Spleen (tissue), 11 donors: Measurements from ENCODE around the gene SLC2A2. TPM values are rescaled to one million over a fixed set of nuclear protein-coding genes. Genes with fewer than 3 reads are reported as not detected.

Experiments
- DNase-seq: peaks from one replicate; pipeline ENCODE4 v3.0.0-alpha.2; 2020
- H3K27ac ChIP-seq, 8 donors: fragments of 200-600 bp; sonication (generic) in 7 of 8; 1 replicate in 4 of 8; 2 replicates in 4 of 8; pipeline versions ENCODE4 v1.5.0 to v1.8.0; 2016 to 2021; ENCODE audit warnings: inconsistent platforms in 4 of 8, mild to moderate bottlenecking in 4 of 8, moderate library complexity in 1 of 8
- H3K27me3 ChIP-seq, 7 donors: fragments of 200-600 bp; sonication (generic) in 6 of 7; replicated peaks in 1 of 7; 1 replicate in 4 of 7; 2 replicates in 3 of 7; pipeline versions ENCODE4 v1.5.0 to v1.8.0; 2016 to 2021; ENCODE audit warnings: inconsistent platforms in 3 of 7, mild to moderate bottlenecking in 1 of 7
- H3K36me3 ChIP-seq, 6 donors: fragments of 200-600 bp; sonication (generic) in 5 of 6; 1 replicate in 4 of 6; 2 replicates in 2 of 6; pipeline versions ENCODE4 v1.5.0 to v1.8.0; 2016 to 2021; ENCODE audit warnings: inconsistent platforms in 2 of 6
- H3K4me1 ChIP-seq, 6 donors: fragments of 200-600 bp; sonication (generic) in 5 of 6; 1 replicate in 3 of 6; 2 replicates in 3 of 6; pipeline versions ENCODE4 v1.5.0 to v1.8.0; 2016 to 2021; ENCODE audit warnings: inconsistent platforms in 3 of 6
- H3K4me3 ChIP-seq, 8 donors: fragments of 200-600 bp; sonication (generic) in 7 of 8; 1 replicate in 4 of 8; 2 replicates in 4 of 8; pipeline versions ENCODE4 v1.5.0 to v1.8.0; 2016 to 2021; ENCODE audit warnings: inconsistent platforms in 4 of 8, mild to moderate bottlenecking in 4 of 8, moderate library complexity in 2 of 8
- H3K9me3 ChIP-seq, 8 donors: fragments of 200-600 bp; sonication (generic) in 7 of 8; 1 replicate in 4 of 8; 2 replicates in 4 of 8; pipeline versions ENCODE4 v1.5.0 to v1.8.0; 2016 to 2021; ENCODE audit warnings: inconsistent platforms in 4 of 8
- POLR2A ChIP-seq, 3 donors: fragments of 450-650 bp; IDR thresholded peaks; one replicate each; pipeline ENCODE4 v1.5.1; 2017; ENCODE audit warnings: antibody characterized with exemption in 3 of 3, mild to moderate bottlenecking in 1 of 3
- POLR2AphosphoS5 ChIP-seq, 3 donors: sonication (generic); formaldehyde crosslinking; IDR thresholded peaks; one replicate each; pipeline ENCODE4 v1.5.1; 2017; ENCODE audit warnings: antibody characterized with exemption in 3 of 3
- WGBS, 5 donors: extraction: QIAGEN DNeasy Blood & Tissue Kit in 3 of 5; methylation state at CpG; one replicate each; pipeline versions ENCODE4 v1.1.5 to v1.1.7; 2013 to 2018; 5-methylcytosine and 5-hydroxymethylcytosine counted together
- intact Hi-C: fragments of 100-400 bp; cut with DNase I; formaldehyde crosslinking; loops from one replicate; pipeline ENCODE4 v1.15.0; 2023; ENCODE audit warnings: low total_unique reads
- polyA plus RNA-seq, 3 donors: library from polyadenylated mRNA; stranded (reverse); fragments of 200-250 nt; gene quantifications; one replicate each; pipeline ENCODE4 v1.2.1, GENCODE V29; 2013
- total RNA-seq, 7 donors: library from RNA; depleted of rRNA in 3 of 7; stranded (reverse); fragments of >200 nt in 3 of 7; fragmentation: NEBNext Ultra II Directional in 4 of 7; extraction: Animal tissue kit (Norgen Biotek cat#: 25700) in 4 of 7; gene quantifications; one replicate each; pipeline versions ENCODE4 v1.1.0 to v1.2.1, GENCODE V29; 2016 to 2021
- TF ChIP-seq, protein P1 (sequence below), 11 experiments: fragments of 200-600 bp in 7 of 11; fragments of 450-650 bp in 4 of 11; sonication (generic) in 4 of 11; IDR thresholded peaks in 8 of 11; conservative IDR thresholded peaks in 3 of 11; 1 replicate in 7 of 11; 2 replicates in 4 of 11; pipeline versions ENCODE4 v1.4.0 to v1.8.0; 2016 to 2021; ENCODE audit warnings: antibody characterized with exemption in 11 of 11, inconsistent platforms in 4 of 11, mild to moderate bottlenecking in 1 of 11
- donor health status: healthy with polysubstance abuse.
- donor health status: DM: no; HTN: no; CAD: no; lungs with moderate emphysema.
- donor health status: DM: no; HTN: no; CAD: no.
- donor health status: Bipolar disorder and iron deficiency.
- donor health status: healthy.
- donor health status: DM: no; HTN: no; CAD: no.
- donor health status: DM: yes; HTN: yes; CAD: no.

The SLC2A2 gene
- total and polyA plus RNA-seq, 10 donors, result not detected

DNA sequence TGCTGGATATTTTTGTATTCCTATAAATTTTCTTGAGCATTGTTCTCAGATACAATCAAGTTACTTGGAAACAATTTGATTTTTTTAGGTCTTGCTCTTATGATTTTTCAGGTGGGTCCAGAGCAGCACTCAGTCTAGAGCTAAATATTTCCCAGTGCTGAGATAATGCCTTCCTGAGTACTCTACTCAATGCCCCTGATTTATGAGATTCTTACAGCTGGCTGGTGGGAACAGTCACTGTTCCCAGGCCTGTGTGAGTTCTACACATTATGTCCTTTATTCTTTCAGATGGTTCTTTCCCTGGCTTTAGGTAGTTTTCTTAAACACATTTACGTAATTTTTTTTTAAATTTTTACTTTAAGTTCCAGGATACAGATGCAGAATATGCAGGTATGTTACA is 67.1 kb downstream of the SLC2A2 start:
- Histone ChIP-seq H3K27ac (no peak overlapping the region), H3K9me3 (no peaks in the 10 kb centered on the region), H3K4me1 (no peaks in the 10 kb centered on the region), H3K4me3 (no peak overlapping the region), H3K27me3 (no peaks in the 10 kb centered on the region), H3K36me3 (no peaks in the 10 kb centered on the region)
- 83 to 98% (median 92%) methylated on average over 1 of the region's 1 CpG for whole genome bisulfite sequencing, 5 donors
- TF ChIP-seq POLR2A (IDR thresholded peaks at IDR 0.05) (no peak), POLR2AphosphoS5 (IDR thresholded peaks at IDR 0.05) (no peak)
- TF ChIP-seq, protein P1, sequence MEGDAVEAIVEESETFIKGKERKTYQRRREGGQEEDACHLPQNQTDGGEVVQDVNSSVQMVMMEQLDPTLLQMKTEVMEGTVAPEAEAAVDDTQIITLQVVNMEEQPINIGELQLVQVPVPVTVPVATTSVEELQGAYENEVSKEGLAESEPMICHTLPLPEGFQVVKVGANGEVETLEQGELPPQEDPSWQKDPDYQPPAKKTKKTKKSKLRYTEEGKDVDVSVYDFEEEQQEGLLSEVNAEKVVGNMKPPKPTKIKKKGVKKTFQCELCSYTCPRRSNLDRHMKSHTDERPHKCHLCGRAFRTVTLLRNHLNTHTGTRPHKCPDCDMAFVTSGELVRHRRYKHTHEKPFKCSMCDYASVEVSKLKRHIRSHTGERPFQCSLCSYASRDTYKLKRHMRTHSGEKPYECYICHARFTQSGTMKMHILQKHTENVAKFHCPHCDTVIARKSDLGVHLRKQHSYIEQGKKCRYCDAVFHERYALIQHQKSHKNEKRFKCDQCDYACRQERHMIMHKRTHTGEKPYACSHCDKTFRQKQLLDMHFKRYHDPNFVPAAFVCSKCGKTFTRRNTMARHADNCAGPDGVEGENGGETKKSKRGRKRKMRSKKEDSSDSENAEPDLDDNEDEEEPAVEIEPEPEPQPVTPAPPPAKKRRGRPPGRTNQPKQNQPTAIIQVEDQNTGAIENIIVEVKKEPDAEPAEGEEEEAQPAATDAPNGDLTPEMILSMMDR (IDR thresholded peaks at IDR 0.05 in 8 of 11, conservative IDR thresholded peaks at IDR 0.05 in 3 of 11), result no peak
- intact Hi-C loops, result no loop called here
- DNase-seq, result no peak

DNA sequence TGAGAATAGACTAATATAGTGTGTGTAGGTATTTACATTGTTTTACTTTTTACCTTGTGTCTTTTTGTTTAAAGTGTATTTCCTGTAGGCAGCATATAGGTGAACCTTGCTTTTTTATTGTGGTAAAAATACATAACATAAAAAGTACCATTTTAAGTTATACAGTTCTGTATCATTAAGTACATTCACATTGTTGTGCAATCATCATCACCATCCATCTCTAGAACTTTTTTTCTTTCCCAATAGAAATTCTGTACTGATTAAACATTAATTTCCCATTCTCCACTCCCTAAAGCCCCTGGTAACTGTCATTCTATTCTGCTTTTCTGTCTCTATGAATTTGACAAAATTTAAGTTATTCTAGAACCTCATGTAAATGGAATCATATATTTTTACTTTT is 69.9 kb downstream of the SLC2A2 start:
- TF ChIP-seq, protein P1 (IDR thresholded peaks at IDR 0.05 in 8 of 11, conservative IDR thresholded peaks at IDR 0.05 in 3 of 11), result no peak
- TF ChIP-seq POLR2A (IDR thresholded peaks at IDR 0.05), result no peak
- no peak for TF ChIP-seq POLR2AphosphoS5 (IDR thresholded peaks at IDR 0.05)
- no peaks in the 10 kb centered on the region for H3K9me3 ChIP-seq
- H3K4me3 ChIP-seq, result no peak overlapping the region
- H3K4me1 ChIP-seq, result no peaks in the 10 kb centered on the region
- intact Hi-C loops, result no loop called here
- H3K36me3 ChIP-seq, result no peaks in the 10 kb centered on the region
- no peak for DNase-seq
- H3K27ac ChIP-seq, result no peak overlapping the region
- H3K27me3 ChIP-seq, result no peaks in the 10 kb centered on the region

DNA sequence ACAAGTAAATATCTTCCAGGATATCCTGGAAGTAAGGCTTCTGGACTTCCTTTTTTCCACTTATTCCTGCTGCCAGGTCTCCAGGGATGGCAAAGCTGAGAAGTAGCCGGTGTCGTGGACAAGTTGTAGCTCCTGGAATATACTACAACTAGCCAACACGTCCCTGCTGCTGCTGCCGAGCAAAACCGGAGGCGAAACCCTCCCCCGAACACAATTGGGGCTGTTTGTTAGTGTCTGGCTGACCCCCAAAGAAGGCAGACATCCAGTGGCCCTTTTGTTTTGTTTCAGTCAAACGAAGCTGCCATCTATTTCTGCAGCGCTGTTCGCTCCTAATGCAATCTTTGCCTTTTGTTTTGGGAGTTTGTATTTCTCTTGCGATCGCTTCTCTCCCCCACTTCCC is 72.8 kb downstream of the SLC2A2 start:
- Histone ChIP-seq H3K27ac (no peak overlapping the region), H3K9me3 (no peaks in the 10 kb centered on the region), H3K36me3 (no peaks in the 10 kb centered on the region), H3K4me3 (no peak overlapping the region), H3K4me1 (no peaks in the 10 kb centered on the region), H3K27me3 (no peaks in the 10 kb centered on the region)
- TF ChIP-seq POLR2AphosphoS5 (IDR thresholded peaks at IDR 0.05), result no peak
- TF ChIP-seq, protein P1 (IDR thresholded peaks at IDR 0.05 in 8 of 11, conservative IDR thresholded peaks at IDR 0.05 in 3 of 11), result no peak
- TF ChIP-seq POLR2A (IDR thresholded peaks at IDR 0.05), result no peak
- DNase-seq, result no peak
- intact Hi-C loops, result no loop called here
- WGBS, 5 donors, result 77 to 87% (median 83%) methylated on average over 12 of the region's 12 CpGs

DNA sequence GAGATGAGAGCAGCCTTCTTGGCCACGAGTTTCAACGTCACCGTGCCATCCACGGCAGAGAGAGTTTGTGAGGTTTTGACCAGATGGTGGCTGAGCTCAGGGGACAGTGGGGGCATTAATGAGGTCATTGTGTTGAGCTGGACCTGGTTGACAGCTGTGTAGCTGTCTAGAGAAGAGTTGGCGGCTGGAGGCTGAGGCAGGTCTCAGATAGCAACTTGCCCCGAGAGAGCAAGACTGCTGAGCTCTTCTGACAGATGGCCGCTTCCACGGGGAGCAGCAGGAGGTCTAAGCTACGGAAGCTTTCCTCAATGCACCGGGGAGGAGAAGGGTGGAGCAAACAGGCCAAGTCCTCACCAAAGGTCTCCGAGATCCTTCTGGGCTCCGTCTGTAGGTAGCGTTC is 73.3 kb downstream of the SLC2A2 start:
- no peaks in the 10 kb centered on the region for H3K36me3 ChIP-seq
- H3K9me3 ChIP-seq, result no peaks in the 10 kb centered on the region
- intact Hi-C loops, result no loop called here
- H3K4me3 ChIP-seq, result no peak overlapping the region
- no peaks in the 10 kb centered on the region for H3K27me3 ChIP-seq
- TF ChIP-seq, protein P1 (IDR thresholded peaks at IDR 0.05 in 8 of 11, conservative IDR thresholded peaks at IDR 0.05 in 3 of 11), result no peak
- no peaks in the 10 kb centered on the region for H3K4me1 ChIP-seq
- no peak for DNase-seq
- H3K27ac ChIP-seq, result no peak overlapping the region
- WGBS, 5 donors, result 87 to 93% (median 90%) methylated on average over 11 to 13 of the region's 13 CpGs
